Measurements from ENCODE around the gene NR4A3. TPM values are rescaled to one million over a fixed set of nuclear protein-coding genes. Genes with fewer than 3 reads are reported as not detected.

NR4A3 gene
- total and polyA plus RNA-seq, 9 of the 15 experiments (the other 6 are each of a cell fraction or from before 2014, with no cell fraction given), result 0.04 to 0.07 TPM; not detected in 7

DNA sequence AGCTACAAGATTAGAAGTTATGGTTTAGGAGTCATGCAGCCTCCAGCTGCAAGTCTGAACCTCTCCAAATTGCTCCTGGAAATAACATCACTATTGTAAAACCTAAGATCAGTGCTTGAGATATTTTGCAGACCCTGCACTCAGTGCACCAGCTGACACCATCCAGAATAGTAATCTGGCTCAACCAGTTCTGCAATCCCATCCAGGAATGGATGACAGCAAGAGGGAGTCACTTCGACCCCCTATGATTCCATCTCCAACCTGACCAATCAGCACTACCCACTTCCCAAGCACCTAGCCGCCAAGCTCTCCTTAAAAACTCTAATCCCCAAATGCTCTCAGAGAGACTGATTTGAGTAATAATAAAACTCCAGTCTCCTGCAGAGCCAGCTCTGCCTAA, 37.9 kb upstream of the NR4A3 start (continued):
- TF ChIP-seq PRDM10 (IDR thresholded peaks at IDR 0.05; ENCODE audit: partially characterized antibody) (no peak), SAFB2 (IDR thresholded peaks at IDR 0.05; ENCODE audit: borderline replicate concordance, low read depth, low read length, severe bottlenecking) (no peak), ZNF277 (CRISPR knock-in tag; IDR thresholded peaks at IDR 0.05; ENCODE audit: borderline replicate concordance) (no peak), HDAC3 (IDR thresholded peaks at IDR 0.05; ENCODE audit: borderline replicate concordance, partially characterized antibody) (no peak)
- TF ChIP-seq, protein P1, sequence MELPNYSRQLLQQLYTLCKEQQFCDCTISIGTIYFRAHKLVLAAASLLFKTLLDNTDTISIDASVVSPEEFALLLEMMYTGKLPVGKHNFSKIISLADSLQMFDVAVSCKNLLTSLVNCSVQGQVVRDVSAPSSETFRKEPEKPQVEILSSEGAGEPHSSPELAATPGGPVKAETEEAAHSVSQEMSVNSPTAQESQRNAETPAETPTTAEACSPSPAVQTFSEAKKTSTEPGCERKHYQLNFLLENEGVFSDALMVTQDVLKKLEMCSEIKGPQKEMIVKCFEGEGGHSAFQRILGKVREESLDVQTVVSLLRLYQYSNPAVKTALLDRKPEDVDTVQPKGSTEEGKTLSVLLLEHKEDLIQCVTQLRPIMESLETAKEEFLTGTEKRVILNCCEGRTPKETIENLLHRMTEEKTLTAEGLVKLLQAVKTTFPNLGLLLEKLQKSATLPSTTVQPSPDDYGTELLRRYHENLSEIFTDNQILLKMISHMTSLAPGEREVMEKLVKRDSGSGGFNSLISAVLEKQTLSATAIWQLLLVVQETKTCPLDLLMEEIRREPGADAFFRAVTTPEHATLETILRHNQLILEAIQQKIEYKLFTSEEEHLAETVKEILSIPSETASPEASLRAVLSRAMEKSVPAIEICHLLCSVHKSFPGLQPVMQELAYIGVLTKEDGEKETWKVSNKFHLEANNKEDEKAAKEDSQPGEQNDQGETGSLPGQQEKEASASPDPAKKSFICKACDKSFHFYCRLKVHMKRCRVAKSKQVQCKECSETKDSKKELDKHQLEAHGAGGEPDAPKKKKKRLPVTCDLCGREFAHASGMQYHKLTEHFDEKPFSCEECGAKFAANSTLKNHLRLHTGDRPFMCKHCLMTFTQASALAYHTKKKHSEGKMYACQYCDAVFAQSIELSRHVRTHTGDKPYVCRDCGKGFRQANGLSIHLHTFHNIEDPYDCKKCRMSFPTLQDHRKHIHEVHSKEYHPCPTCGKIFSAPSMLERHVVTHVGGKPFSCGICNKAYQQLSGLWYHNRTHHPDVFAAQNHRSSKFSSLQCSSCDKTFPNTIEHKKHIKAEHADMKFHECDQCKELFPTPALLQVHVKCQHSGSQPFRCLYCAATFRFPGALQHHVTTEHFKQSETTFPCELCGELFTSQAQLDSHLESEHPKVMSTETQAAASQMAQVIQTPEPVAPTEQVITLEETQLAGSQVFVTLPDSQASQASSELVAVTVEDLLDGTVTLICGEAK (IDR thresholded peaks at IDR 0.05), result no peak
- TF ChIP-seq, protein P1 (CRISPR knock-in tag; IDR thresholded peaks at IDR 0.05), result no peak
